Measurements from ENCODE around the gene RFPL4A.
"Not testable (repeated sequence)": the region's sequence is repeated elsewhere in the genome, so short reads cannot be mapped to it uniquely, and the experiment has no call there.

RFPL4A gene

DNA sequence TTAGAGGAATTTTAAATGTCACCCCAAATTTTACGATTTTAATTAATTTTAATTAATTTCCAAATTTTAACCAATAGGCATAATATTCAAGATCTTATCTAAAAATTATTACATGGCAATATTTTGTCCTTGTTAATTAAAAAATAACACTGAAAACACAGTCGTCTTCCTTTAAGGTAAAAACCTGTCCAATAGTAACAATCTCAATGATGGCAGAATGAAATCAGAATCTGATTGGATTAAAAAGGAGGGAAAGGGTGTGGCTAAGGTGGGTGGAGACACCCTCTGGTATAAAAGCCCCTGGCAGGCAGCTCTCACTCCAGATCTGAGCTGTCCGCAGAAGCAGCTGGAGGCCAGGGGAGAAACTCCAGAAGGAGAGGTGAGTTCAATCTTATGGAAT is at the start of gene RFPL4A:
Gene RFPL4A (plus strand): TSS at position 301 of the 400 bp plus-strand sequence. CDS start 2,704 bp downstream, outside the sequence.
- not testable (repeated sequence) for H3K4me1 ChIP-seq (ENCODE audit: insufficient read depth, low read length); H3K9ac ChIP-seq (ENCODE audit: low read depth, low read length); H3K36me3 ChIP-seq (ENCODE audit: insufficient read depth, low read length); H3K9me3 ChIP-seq (ENCODE audit: control insufficient read depth, insufficient read depth, low read length)

DNA sequence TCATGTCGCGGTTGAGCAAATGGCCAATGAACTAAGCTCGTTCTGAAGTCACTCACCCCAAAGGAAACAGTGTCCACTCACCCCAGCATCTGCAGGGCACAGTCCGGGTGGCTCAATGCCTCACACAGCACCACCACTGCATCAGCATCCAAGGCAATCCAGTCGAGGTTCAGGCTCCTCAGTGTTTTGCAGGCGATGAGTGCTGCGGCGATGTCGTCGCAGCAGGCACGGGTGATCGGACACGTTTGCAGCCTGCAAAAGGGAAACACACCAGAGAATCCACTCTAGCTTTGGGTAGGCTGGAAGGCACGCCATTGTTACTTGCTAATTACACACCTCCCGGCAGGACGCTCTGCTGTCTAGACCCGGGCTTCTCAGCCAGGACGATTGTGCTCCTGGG is 47.2 kb upstream of the RFPL4A start:
- no peaks in the 10 kb centered on the region; the same call in 1 of the 2 replicates for H3K9me3 ChIP-seq (ENCODE audit: control insufficient read depth, insufficient read depth, low read length)
- no peaks in the 10 kb centered on the region for H3K36me3 ChIP-seq (ENCODE audit: insufficient read depth, low read length)
- no peak overlapping the region for H3K9ac ChIP-seq (ENCODE audit: low read depth, low read length)
- H3K4me1 ChIP-seq (ENCODE audit: insufficient read depth, low read length): no peaks in the 10 kb centered on the region

DNA sequence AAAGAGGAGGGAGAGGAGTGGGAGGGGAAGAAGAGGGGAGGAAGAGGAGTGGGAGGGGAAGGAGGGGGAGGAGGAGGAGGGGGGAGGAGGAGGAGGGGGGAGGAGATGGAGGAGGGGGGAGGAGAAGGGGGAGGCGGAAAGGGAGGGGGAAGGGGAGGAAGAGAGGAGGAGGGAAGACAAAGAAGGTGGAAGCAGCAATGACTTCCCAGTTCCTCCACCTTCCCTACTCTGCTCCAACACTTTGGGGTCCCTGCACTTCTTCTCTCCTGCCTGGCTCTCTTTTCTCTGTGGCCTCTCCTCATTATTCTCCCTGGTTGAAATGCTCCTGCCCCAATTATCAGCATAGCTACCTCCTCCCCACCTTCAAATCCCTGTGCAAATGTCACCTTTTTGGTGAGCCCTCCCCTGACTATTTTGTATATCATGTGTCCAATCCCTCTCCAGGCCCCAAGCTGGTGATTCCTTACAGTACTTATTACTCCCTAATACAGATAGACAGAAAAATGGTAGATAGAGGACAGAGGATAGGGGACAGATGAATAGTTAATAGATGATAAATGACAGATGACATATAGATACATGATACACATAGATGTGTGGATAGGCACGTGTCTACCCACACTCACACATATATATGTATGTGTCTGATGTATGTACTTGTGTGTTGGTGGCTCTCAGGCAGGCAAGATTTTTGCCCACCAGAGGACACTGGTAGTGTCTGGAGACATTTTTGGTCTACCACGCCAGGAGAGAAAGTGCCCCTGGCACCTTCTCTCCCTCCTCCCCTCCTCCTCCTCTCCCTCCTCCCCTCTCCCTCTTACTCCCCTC is 45.9 kb upstream of the RFPL4A start:
- Histone ChIP-seq H3K36me3 (ENCODE audit: insufficient read depth, low read length) (no peaks in the 10 kb centered on the region), H3K4me1 (ENCODE audit: insufficient read depth, low read length) (no peaks in the 10 kb centered on the region), H3K9me3 (ENCODE audit: control insufficient read depth, insufficient read depth, low read length) (no peaks in the 10 kb centered on the region; the same call in 1 of the 2 replicates), H3K9ac (ENCODE audit: low read depth, low read length) (no peak overlapping the region)

DNA sequence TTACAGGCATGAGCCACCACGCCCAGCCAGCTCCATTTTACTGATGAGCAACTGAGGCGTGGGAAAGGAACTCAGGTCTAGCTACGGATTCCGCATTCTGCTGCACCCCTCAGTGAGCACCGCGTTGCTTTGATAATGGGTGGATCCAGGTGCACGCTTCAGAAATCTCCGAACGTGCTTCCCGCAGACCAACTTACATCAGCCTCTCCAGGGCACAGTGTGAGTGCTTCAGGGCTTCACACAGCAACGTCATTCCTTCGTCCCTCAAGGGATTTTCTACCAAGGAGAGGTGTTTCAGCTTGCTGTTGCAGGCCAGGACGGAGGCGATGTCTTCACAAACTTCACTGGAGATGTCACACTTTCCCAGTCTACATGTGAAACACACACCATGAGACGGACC is 42.4 kb upstream of the RFPL4A start:
- Histone ChIP-seq H3K4me1 (ENCODE audit: insufficient read depth, low read length) (no peaks in the 10 kb centered on the region), H3K9me3 (ENCODE audit: control insufficient read depth, insufficient read depth, low read length) (no peaks in the 10 kb centered on the region; the same call in 1 of the 2 replicates), H3K36me3 (ENCODE audit: insufficient read depth, low read length) (no peaks in the 10 kb centered on the region), H3K9ac (ENCODE audit: low read depth, low read length) (no peak overlapping the region)

DNA sequence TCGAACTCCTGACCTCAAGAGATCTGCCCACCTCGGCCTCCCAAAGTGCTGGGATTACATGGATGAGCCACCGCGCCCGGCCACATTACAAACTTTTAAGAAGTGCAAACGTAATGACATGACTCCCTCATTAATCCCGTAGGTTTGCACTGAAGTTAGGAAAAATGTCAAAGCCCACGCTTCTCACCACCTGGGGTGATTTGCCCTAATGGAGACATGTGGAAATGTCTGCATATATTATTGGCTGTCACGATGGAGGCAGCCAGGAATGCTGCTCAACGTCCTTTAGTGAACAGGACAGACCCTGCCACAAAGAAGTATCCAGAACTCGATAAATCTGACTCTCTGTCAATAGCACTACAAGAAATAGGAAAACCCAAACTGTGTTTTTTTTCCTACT is 41.6 kb upstream of the RFPL4A start:
- peaks cover 2% of the 10 kb centered on the region; the same call in 1 of the 2 replicates for H3K9me3 ChIP-seq (ENCODE audit: control insufficient read depth, insufficient read depth, low read length)
- H3K9ac ChIP-seq (ENCODE audit: low read depth, low read length): no peak overlapping the region
- no peaks in the 10 kb centered on the region for H3K4me1 ChIP-seq (ENCODE audit: insufficient read depth, low read length)
- H3K36me3 ChIP-seq (ENCODE audit: insufficient read depth, low read length): no peaks in the 10 kb centered on the region

DNA sequence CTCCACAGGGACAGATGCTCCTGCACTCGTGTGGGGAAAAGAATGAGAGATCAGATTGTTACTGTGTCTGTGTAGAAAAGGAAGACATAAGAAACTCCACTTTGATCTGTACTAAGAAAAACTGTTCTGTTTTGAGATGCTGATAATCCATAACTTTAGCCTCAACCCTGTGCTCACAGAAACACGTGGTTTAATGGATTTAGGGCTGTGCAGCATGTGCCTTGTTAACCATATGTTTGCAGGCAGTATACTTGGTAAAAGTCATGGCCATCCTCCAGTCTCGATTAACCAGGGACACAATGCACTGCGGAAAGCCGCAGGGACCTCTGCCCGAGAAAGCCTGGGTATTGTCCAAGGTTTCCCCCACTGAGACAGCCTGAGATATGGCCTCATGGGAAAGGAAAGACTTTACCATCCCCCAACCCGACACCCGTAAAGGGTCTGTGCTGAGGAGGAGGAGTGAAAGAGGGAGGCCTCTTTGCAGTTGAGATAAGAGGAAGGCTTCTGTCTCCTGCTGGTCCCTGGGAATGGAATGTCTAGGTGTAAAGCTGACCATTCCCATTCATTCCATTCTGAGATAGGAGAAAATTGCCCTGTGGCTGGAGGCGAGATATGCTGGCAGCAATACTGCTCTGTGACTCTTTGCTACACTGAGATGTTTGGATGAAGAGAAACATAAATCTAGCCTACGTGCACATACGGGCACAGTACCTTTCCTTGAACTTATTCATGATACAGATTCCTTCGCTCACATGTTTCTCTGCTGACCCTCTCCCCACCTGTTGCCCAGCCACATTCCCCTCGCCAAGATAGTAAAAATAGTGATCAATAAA is 40.8 kb upstream of the RFPL4A start:
- H3K9me3 ChIP-seq (ENCODE audit: control insufficient read depth, insufficient read depth, low read length); H3K9ac ChIP-seq (ENCODE audit: low read depth, low read length); H3K36me3 ChIP-seq (ENCODE audit: insufficient read depth, low read length); H3K4me1 ChIP-seq (ENCODE audit: insufficient read depth, low read length): not testable (repeated sequence)

DNA sequence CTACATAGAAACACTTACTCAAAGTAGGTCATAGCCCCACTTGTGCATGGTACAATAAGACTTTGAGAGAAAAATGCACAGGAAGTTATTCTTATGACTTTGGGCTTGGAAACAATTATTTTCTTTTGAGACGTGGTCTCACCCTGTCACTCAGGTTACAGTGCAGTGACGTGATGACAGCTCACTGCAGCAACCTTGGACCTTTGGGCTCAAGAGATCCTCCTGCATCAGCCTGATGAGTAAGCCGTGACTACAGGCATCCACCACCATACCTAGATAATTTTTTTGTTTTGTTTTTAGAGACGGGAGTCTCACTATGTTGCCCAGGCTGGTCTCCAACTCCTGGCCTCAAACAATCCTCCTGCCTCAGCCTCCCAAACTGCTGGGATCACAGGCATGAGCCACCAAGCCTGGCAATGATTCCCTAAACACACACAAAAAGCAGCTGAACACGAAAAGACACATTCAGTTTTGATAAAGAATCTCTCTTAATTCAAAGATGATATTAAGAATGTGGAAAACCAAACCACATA is 38.6 kb upstream of the RFPL4A start:
- H3K9me3 ChIP-seq (ENCODE audit: control insufficient read depth, insufficient read depth, low read length): peaks cover 2% of the 10 kb centered on the region; the same call in 1 of the 2 replicates
- peaks cover 15% of the 10 kb centered on the region for H3K4me1 ChIP-seq (ENCODE audit: insufficient read depth, low read length)
- H3K36me3 ChIP-seq (ENCODE audit: insufficient read depth, low read length): no peaks in the 10 kb centered on the region

DNA sequence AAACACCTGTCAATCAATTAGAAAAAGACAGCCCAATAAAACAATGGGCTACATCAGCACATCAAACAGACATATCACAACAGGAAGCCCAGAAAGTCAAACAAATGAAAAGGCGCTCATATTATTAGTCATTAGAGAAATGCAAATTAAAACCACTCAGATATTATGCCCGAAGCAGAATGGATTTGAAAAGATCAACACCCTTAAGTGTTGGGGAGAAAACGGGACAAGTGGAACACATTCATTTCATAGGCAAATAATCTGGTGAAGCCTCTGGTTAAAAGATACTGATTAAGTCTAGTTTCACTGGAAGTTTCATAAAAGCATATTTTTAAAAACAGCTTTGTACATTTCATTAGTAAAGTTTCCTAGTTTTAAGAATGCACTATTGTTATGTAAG is 38.1 kb upstream of the RFPL4A start:
- H3K4me1 ChIP-seq (ENCODE audit: insufficient read depth, low read length): peaks cover 16% of the 10 kb centered on the region
- peaks cover 2% of the 10 kb centered on the region; the same call in 1 of the 2 replicates for H3K9me3 ChIP-seq (ENCODE audit: control insufficient read depth, insufficient read depth, low read length)

More for the DNA sequence above, 38.6 kb upstream of the RFPL4A start:
- H3K9ac ChIP-seq (ENCODE audit: low read depth, low read length): no peak overlapping the region

DNA sequence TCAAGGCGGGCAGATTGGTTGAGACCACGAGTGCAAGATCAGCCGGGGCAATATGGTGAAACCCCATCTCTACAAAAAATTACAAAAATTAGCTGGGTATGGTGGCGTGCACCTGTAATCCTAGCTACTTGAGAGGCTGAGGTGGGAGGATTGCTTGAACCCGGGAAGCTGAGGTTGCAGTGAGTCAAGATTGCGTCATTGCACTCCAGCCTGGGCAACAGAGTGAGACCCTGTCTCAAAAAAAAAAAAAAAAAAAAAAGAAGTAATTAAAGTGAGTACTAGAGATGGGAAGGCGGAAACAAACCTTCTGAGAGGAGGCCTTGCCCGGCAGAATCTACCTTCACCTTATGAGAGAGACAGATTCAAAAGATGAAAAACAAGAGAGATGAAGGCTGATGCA is 35.4 kb upstream of the RFPL4A start:
- Histone ChIP-seq H3K9ac (ENCODE audit: low read depth, low read length) (peak overlapping the region; percentile 5; the same call in 1 of the 2 replicates), H3K36me3 (ENCODE audit: insufficient read depth, low read length) (no peaks in the 10 kb centered on the region), H3K4me1 (ENCODE audit: insufficient read depth, low read length) (peaks cover 16% of the 10 kb centered on the region), H3K9me3 (ENCODE audit: control insufficient read depth, insufficient read depth, low read length) (peaks cover 2% of the 10 kb centered on the region; the same call in 1 of the 2 replicates)

More for the DNA sequence above, 38.1 kb upstream of the RFPL4A start:
- Histone ChIP-seq H3K9ac (ENCODE audit: low read depth, low read length) (no peak overlapping the region), H3K36me3 (ENCODE audit: insufficient read depth, low read length) (no peaks in the 10 kb centered on the region)

DNA sequence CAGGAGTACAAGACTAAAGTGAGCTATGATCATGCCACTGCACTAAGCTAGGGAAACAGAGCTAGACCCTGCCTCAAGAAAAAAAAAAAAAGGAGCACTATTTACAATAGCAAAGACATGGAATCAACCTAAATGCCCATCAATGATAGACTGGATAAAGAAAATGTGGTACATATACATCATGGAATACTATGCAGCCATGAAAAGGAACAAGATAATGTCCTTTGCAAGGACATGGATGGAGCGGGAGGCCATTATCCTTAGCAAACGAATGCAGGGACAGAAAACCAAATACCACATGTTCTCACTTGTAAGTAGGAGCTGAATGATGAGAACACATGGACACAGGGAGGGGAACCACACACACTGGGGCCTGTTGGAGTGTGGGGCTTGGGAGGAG is 28.5 kb upstream of the RFPL4A start:
- not testable (repeated sequence) for H3K36me3 ChIP-seq (ENCODE audit: insufficient read depth, low read length); H3K4me1 ChIP-seq (ENCODE audit: insufficient read depth, low read length); H3K9me3 ChIP-seq (ENCODE audit: control insufficient read depth, insufficient read depth, low read length); H3K9ac ChIP-seq (ENCODE audit: low read depth, low read length)

DNA sequence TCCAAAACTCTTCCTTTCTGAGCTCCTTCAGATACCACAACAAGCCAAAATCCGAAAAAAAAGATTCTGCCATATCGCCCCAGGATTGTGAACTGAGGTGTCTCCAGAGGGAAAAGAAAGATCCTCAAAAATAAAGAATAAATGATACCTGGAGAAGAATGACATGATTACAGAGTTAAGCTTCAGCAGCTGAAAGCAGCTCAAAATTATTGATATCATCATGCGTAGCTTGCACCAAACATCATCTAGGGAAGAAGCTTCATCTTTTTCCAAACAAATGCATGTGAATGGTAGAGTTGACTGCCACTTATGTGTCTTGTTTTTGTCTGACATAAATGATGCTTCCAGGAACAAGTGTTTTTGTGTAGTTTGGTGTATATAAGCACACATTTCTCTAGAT is 20.6 kb upstream of the RFPL4A start, which contains the start of gene NLRP9:
Gene NLRP9 (minus strand): TSS at position 101 of the 400 bp plus-strand sequence. CDS start 28 bp downstream, at position 73.
- Histone ChIP-seq H3K9ac (ENCODE audit: low read depth, low read length) (no peak within 1 kb of the TSS), H3K36me3 (ENCODE audit: insufficient read depth, low read length) (no peaks in the 10 kb centered on the region), H3K9me3 (ENCODE audit: control insufficient read depth, insufficient read depth, low read length) (no peaks in the 10 kb centered on the region), H3K4me1 (ENCODE audit: insufficient read depth, low read length) (no peaks in the 10 kb centered on the region)

DNA sequence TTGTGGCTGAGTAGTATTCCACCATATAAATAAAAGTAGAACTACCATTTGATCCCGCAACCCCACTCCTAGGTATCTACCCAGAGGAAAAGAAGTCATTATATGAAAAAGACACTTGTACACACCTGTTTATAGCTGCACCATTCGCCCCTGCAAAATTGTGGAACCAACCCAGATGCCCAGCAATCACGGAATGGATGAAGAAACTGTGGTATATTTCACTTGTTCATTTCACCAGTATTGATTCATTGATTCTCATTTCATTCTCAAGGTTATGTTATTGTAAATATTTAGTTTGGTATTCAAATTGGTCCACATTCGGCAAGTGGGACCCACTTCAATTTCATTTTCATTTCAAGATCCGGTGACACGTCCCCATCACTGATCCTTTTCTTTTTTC is 8.2 kb upstream of the RFPL4A start:
- H3K4me1 ChIP-seq (ENCODE audit: insufficient read depth, low read length): no peaks in the 10 kb centered on the region
- H3K9me3 ChIP-seq (ENCODE audit: control insufficient read depth, insufficient read depth, low read length): no peaks in the 10 kb centered on the region
- H3K36me3 ChIP-seq (ENCODE audit: insufficient read depth, low read length): no peaks in the 10 kb centered on the region
- no peak overlapping the region for H3K9ac ChIP-seq (ENCODE audit: low read depth, low read length)

DNA sequence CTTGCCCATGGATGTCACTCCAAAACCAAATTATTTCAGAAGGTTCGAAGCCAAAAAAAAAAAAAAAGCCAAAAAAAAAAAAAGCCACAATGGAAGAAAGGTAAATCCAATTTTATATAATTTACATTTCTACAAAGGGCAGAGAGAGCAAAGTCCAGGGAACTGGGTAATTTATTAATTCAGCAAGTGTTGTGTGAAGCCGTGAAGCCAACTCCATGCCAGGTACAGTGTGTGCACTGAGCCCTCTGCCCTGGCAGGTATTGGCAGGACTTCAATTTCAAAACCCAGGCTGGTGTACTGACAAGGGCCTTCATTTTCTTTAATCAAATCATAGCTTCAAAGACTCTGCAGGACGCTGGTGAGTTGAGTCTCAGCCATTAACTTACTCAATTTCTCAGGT is 5.5 kb upstream of the RFPL4A start:
- no peaks in the 10 kb centered on the region for H3K9me3 ChIP-seq (ENCODE audit: control insufficient read depth, insufficient read depth, low read length)
- H3K9ac ChIP-seq (ENCODE audit: low read depth, low read length): no peak overlapping the region
- no peaks in the 10 kb centered on the region for H3K4me1 ChIP-seq (ENCODE audit: insufficient read depth, low read length)

DNA sequence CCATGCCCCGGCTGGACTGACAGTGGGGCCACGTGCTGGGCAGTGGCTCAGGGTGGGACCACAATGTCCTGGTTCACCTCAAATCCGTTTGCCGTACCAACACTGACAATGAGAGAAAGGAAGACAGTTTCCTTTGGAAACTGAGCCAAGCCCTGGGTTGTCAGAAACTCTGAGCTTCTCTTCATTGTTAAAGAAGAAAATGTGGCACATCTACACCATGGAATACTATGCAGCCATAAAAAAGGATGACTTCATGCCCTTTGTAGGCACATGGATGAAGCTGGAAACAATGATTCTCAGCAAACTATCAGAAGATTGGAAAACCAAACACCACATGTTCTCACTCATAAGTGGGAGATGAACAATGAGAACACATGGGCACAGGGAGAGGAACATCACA is 2.1 kb upstream of the RFPL4A start:
- H3K4me1 ChIP-seq (ENCODE audit: insufficient read depth, low read length); H3K9me3 ChIP-seq (ENCODE audit: control insufficient read depth, insufficient read depth, low read length); H3K9ac ChIP-seq (ENCODE audit: low read depth, low read length); H3K36me3 ChIP-seq (ENCODE audit: insufficient read depth, low read length): not testable (repeated sequence)

More for the DNA sequence above, 5.5 kb upstream of the RFPL4A start:
- no peaks in the 10 kb centered on the region for H3K36me3 ChIP-seq (ENCODE audit: insufficient read depth, low read length)
